Colonic mucosa (tissue), 4 donors: ENCODE results near the gene PCDHGA10. TPM values are rescaled to one million over a fixed set of nuclear protein-coding genes. Genes with fewer than 3 reads are reported as not detected.
"Not testable (repeated sequence)": the region's sequence is repeated elsewhere in the genome, so short reads cannot be mapped to it uniquely, and the experiment has no call there.

Source experiments
- DNase-seq: peaks from one replicate; pipeline ENCODE4 v3.0.0-alpha.2; 2020
- H3K27ac ChIP-seq: fragments of 200-600 bp; one replicate; pipeline ENCODE4 v1.8.0; 2021
- H3K27me3 ChIP-seq: fragments of 200-600 bp; one replicate; pipeline ENCODE4 v1.8.0; 2021
- H3K36me3 ChIP-seq: fragments of 200-600 bp; one replicate; pipeline ENCODE4 v1.8.0; 2021
- H3K4me1 ChIP-seq: fragments of 200-600 bp; one replicate; pipeline ENCODE4 v1.8.0; 2021; ENCODE audit warnings: mild to moderate bottlenecking
- H3K4me3 ChIP-seq: fragments of 200-600 bp; one replicate; pipeline ENCODE4 v1.8.0; 2021
- H3K9ac ChIP-seq, 2 donors: one replicate each; pipeline ENCODE4 v1.7.0; 2013; ENCODE audit warnings: control low read depth in 2 of 2, low read depth in 2 of 2, low read length in 2 of 2
- H3K9me3 ChIP-seq: fragments of 200-600 bp; one replicate; pipeline ENCODE4 v1.8.0; 2021
- intact Hi-C: fragments of 100-400 bp; cut with DNase I; formaldehyde crosslinking; loops from one replicate; pipeline ENCODE4 v1.14.1; 2022
- total RNA-seq, 2 donors: library from RNA; stranded (reverse); fragmentation: NEBNext Ultra II Directional in 1 of 2; extraction: Animal tissue kit (Norgen Biotek cat#: 25700) in 1 of 2; gene quantifications; one replicate each; pipeline ENCODE4 v1.2.1, GENCODE V29; 2021
- TF ChIP-seq, protein P1 (sequence below): fragments of 200-600 bp; IDR thresholded peaks from one replicate; pipeline ENCODE4 v1.8.0; 2022; ENCODE audit warnings: antibody characterized with exemption, mild to moderate bottlenecking
- donor health status: healthy.
- donor health status: DM: no; HTN: no; CAD: no.
- donor health status: DM: no; HTN: no; CAD: no.

The PCDHGA10 gene
- total RNA-seq, 2 donors from 2014 or later: 2.7 to 4.7 TPM

GRCh38 chr5:141431286-141431685 lies 18.5 kb downstream of the PCDHGA10 start:
- no peaks in the 10 kb centered on the region for H3K4me1 ChIP-seq
- H3K27me3 ChIP-seq: no peaks in the 10 kb centered on the region
- intact Hi-C loops: no loop called here
- DNase-seq: no peak
- no peak overlapping the region for H3K9ac ChIP-seq
- H3K4me3 ChIP-seq: no peak overlapping the region
- H3K27ac ChIP-seq: no peak overlapping the region
- no peaks in the 10 kb centered on the region for H3K36me3 ChIP-seq
- H3K9me3 ChIP-seq: peaks cover 7% of the 10 kb centered on the region
- TF ChIP-seq, protein P1, sequence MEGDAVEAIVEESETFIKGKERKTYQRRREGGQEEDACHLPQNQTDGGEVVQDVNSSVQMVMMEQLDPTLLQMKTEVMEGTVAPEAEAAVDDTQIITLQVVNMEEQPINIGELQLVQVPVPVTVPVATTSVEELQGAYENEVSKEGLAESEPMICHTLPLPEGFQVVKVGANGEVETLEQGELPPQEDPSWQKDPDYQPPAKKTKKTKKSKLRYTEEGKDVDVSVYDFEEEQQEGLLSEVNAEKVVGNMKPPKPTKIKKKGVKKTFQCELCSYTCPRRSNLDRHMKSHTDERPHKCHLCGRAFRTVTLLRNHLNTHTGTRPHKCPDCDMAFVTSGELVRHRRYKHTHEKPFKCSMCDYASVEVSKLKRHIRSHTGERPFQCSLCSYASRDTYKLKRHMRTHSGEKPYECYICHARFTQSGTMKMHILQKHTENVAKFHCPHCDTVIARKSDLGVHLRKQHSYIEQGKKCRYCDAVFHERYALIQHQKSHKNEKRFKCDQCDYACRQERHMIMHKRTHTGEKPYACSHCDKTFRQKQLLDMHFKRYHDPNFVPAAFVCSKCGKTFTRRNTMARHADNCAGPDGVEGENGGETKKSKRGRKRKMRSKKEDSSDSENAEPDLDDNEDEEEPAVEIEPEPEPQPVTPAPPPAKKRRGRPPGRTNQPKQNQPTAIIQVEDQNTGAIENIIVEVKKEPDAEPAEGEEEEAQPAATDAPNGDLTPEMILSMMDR: no peak

DNA sequence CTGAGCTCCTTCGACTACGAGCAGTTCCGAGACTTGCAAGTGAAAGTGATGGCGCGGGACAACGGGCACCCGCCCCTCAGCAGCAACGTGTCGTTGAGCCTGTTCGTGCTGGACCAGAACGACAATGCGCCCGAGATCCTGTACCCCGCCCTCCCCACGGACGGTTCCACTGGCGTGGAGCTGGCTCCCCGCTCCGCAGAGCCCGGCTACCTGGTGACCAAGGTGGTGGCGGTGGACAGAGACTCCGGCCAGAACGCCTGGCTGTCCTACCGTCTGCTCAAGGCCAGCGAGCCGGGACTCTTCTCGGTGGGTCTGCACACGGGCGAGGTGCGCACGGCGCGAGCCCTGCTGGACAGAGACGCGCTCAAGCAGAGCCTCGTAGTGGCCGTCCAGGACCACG lies 19.5 kb downstream of the PCDHGA10 start:
- H3K4me1 ChIP-seq, H3K27me3 ChIP-seq, intact Hi-C loops, H3K27ac ChIP-seq, H3K9me3 ChIP-seq, H3K36me3 ChIP-seq, H3K9ac ChIP-seq, DNase-seq, H3K4me3 ChIP-seq: not testable (repeated sequence)

DNA sequence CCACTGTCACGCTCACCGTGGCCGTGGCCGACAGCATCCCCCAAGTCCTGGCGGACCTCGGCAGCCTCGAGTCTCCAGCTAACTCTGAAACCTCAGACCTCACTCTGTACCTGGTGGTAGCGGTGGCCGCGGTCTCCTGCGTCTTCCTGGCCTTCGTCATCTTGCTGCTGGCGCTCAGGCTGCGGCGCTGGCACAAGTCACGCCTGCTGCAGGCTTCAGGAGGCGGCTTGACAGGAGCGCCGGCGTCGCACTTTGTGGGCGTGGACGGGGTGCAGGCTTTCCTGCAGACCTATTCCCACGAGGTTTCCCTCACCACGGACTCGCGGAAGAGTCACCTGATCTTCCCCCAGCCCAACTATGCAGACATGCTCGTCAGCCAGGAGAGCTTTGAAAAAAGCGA lies 19.9 kb downstream of the PCDHGA10 start:
- H3K27me3 ChIP-seq, H3K9ac ChIP-seq, DNase-seq, intact Hi-C loops, H3K27ac ChIP-seq, H3K36me3 ChIP-seq, H3K4me1 ChIP-seq, H3K4me3 ChIP-seq, H3K9me3 ChIP-seq: not testable (repeated sequence)

DNA sequence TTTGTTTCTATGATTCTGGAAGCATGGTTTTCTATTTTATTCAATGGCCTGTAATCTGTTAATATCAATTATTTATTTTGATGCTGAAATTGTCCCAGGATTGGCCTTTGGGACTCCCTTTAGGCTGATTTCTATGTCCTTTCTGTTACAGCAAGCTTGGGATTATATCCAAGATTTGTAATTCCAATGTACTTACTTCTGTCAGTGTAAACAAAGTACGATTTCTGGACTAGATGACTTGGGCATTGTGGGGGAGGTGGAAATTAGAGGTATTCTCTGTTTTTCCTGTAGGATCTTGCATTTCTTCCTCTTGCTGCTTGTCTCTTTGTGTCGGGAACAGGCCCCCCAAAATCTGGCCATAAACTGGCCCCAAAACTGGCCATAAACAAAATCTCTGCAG lies 21.2 kb downstream of the PCDHGA10 start:
- Histone ChIP-seq H3K27me3 (no peaks in the 10 kb centered on the region), H3K4me1 (no peaks in the 10 kb centered on the region), H3K9ac (no peak overlapping the region), H3K9me3 (no peaks in the 10 kb centered on the region), H3K27ac (no peak overlapping the region), H3K36me3 (no peaks in the 10 kb centered on the region), H3K4me3 (no peak overlapping the region)
- TF ChIP-seq, protein P1: no peak
- intact Hi-C loops: no loop called here
- no peak for DNase-seq

DNA sequence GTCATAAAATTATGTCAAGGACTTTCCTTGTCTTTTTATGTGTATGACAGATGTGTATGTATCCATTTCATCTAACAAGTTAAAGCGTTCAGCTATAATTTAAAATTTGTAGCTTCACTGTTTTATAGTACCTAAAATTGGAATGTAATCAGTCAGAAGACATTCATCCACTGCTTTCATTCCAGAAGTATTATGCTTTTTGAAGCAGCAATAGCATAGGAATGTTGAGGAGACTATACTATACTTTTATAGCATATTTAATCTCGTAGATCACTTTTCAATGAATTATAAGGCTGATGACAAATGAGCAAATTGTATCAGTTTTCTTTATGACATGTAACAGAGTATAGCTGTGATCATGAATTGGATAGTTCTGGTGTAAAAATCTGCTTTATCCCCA lies 24.4 kb downstream of the PCDHGA10 start:
- H3K36me3 ChIP-seq: no peaks in the 10 kb centered on the region
- H3K9ac ChIP-seq: no peak overlapping the region
- H3K27me3 ChIP-seq: no peaks in the 10 kb centered on the region
- TF ChIP-seq, protein P1: no peak
- H3K4me3 ChIP-seq: no peak overlapping the region
- H3K4me1 ChIP-seq: no peaks in the 10 kb centered on the region
- no peak for DNase-seq
- no peak overlapping the region for H3K27ac ChIP-seq
- no peaks in the 10 kb centered on the region for H3K9me3 ChIP-seq
- intact Hi-C loops: no loop called here

- Histone ChIP-seq H3K4me1 (no peaks in the 10 kb centered on the region), H3K36me3 (no peaks in the 10 kb centered on the region), H3K27ac (no peak overlapping the region), H3K27me3 (no peaks in the 10 kb centered on the region), H3K9me3 (no peaks in the 10 kb centered on the region), H3K4me3 (no peak overlapping the region), H3K9ac (no peak overlapping the region)
- intact Hi-C loops: no loop called here
- TF ChIP-seq, protein P1: no peak
- no peak for DNase-seq
Observed at GRCh38 chr5:141439411-141440141, 26.8 kb downstream of the PCDHGA10 start.
